Measurements from ENCODE around the gene MCC. TPM values are rescaled to one million over a fixed set of nuclear protein-coding genes. Genes with fewer than 3 reads are reported as not detected.
A peak's percentile ranks its signal among the peaks of the same experiment; 100 is the strongest.

The MCC gene
- total and polyA plus RNA-seq, 4 donors: 9.0 to 47.3 (median 14.7) TPM

GRCh38 chr5:113162770-113163169 is 325.5 kb downstream of the MCC start:
- 49% methylated on average over 3 of the region's 3 CpGs for WGBS
- no peaks in the 10 kb centered on the region for H3K9me3 ChIP-seq (ENCODE audit: control insufficient read depth in 4 of 4, low read length in 3 of 4)
- no peaks in the 10 kb centered on the region for H3K27me3 ChIP-seq (ENCODE audit: control insufficient read depth in 4 of 4, insufficient read depth in 4 of 4, low read length in 3 of 4)
- no peak overlapping the region for H3K4me3 ChIP-seq (ENCODE audit: low read depth in 1 of 3, low read length in 3 of 3)
- H3K27ac ChIP-seq (ENCODE audit: low read depth in 1 of 2, low read length in 2 of 2): peak overlapping the region; percentile 14 to 58
- no peak for DNase-seq (ENCODE audit: low spot score)
- no peaks in the 10 kb centered on the region for H3K36me3 ChIP-seq (ENCODE audit: control insufficient read depth in 4 of 4, insufficient read depth in 3 of 4, low read depth in 1 of 4, low read length in 3 of 4)
- peak in 1 of 2 donors; percentile 15 for TF ChIP-seq HNF4A (conservative IDR thresholded peaks at IDR 0.05)
- peak in 1 of 2 donors; percentile 11 for TF ChIP-seq RXRA (IDR thresholded peaks at IDR 0.05)
- no peak for TF ChIP-seq RAD21 (IDR thresholded peaks at IDR 0.05)
- no peak for TF ChIP-seq SP1 (IDR thresholded peaks at IDR 0.05)
- TF ChIP-seq ATF3 (IDR thresholded peaks at IDR 0.05): no peak
- no peak for TF ChIP-seq FOXA1 (IDR thresholded peaks at IDR 0.05)
- no peak for TF ChIP-seq HNF4G (IDR thresholded peaks at IDR 0.05)
- no peak for TF ChIP-seq YY1 (IDR thresholded peaks at IDR 0.05)
- no peak overlapping the region for H3K9ac ChIP-seq (ENCODE audit: low read depth in 1 of 2, low read length in 2 of 2)
- peaks cover 3 to 24% (median 6%) of the 10 kb centered on the region in 4 donors for H3K4me1 ChIP-seq (ENCODE audit: control insufficient read depth in 4 of 4, insufficient read depth in 4 of 4, low read length in 3 of 4)

GRCh38 chr5:113162208-113162607 is 326.0 kb downstream of the MCC start:
- Histone ChIP-seq H3K27ac (ENCODE audit: low read depth in 1 of 2, low read length in 2 of 2) (peak overlapping the region; percentile 14 to 58), H3K27me3 (ENCODE audit: control insufficient read depth in 4 of 4, insufficient read depth in 4 of 4, low read length in 3 of 4) (no peaks in the 10 kb centered on the region), H3K36me3 (ENCODE audit: control insufficient read depth in 4 of 4, insufficient read depth in 3 of 4, low read depth in 1 of 4, low read length in 3 of 4) (no peaks in the 10 kb centered on the region), H3K4me1 (ENCODE audit: control insufficient read depth in 4 of 4, insufficient read depth in 4 of 4, low read length in 3 of 4) (peaks cover 3 to 24% (median 6%) of the 10 kb centered on the region in 4 donors), H3K9me3 (ENCODE audit: control insufficient read depth in 4 of 4, low read length in 3 of 4) (no peaks in the 10 kb centered on the region), H3K9ac (ENCODE audit: low read depth in 1 of 2, low read length in 2 of 2) (no peak overlapping the region), H3K4me3 (ENCODE audit: low read depth in 1 of 3, low read length in 3 of 3) (no peak overlapping the region)
- TF ChIP-seq FOXA1 (IDR thresholded peaks at IDR 0.05) (no peak), ATF3 (IDR thresholded peaks at IDR 0.05) (no peak), SP1 (IDR thresholded peaks at IDR 0.05) (no peak), REST (IDR thresholded peaks at IDR 0.05) (no peak), FOXA2 (IDR thresholded peaks at IDR 0.05) (no peak), MAX (IDR thresholded peaks at IDR 0.05) (no peak), HNF4A (conservative IDR thresholded peaks at IDR 0.05) (no peak), JUND (IDR thresholded peaks at IDR 0.05) (no peak)
- 73% methylated on average over 3 of the region's 3 CpGs for WGBS
- no peak for DNase-seq (ENCODE audit: low spot score)

- WGBS: 90% methylated on average over 6 of the region's 6 CpGs
- H3K27ac ChIP-seq (ENCODE audit: low read depth in 1 of 2, low read length in 2 of 2): no peak overlapping the region
- H3K4me1 ChIP-seq (ENCODE audit: control insufficient read depth in 4 of 4, insufficient read depth in 4 of 4, low read length in 3 of 4): peaks cover 3 to 21% (median 5%) of the 10 kb centered on the region in 4 donors
- TF ChIP-seq JUND (IDR thresholded peaks at IDR 0.05) (no peak), RXRA (IDR thresholded peaks at IDR 0.05) (no peak), HNF4A (conservative IDR thresholded peaks at IDR 0.05) (no peak), EGR1 (IDR thresholded peaks at IDR 0.05; ENCODE audit: low read depth in 2 of 2) (no peak), CTCF (IDR thresholded peaks at IDR 0.05; ENCODE audit: low read depth, low read length, missing input control) (no peak), YY1 (IDR thresholded peaks at IDR 0.05) (no peak), SP1 (IDR thresholded peaks at IDR 0.05) (no peak), FOXA2 (IDR thresholded peaks at IDR 0.05) (no peak), ZBTB33 (IDR thresholded peaks at IDR 0.05) (no peak), GABPA (IDR thresholded peaks at IDR 0.05 in 1 of 2, conservative IDR thresholded peaks at IDR 0.05 in 1 of 2) (no peak), ATF3 (IDR thresholded peaks at IDR 0.05) (no peak), RAD21 (IDR thresholded peaks at IDR 0.05) (no peak), TAF1 (conservative IDR thresholded peaks at IDR 0.05) (no peak)
Observed at GRCh38 chr5:113161806-113162205, 326.4 kb downstream of the MCC start.

More at GRCh38 chr5:113161806-113162205, 326.4 kb downstream of the MCC start:
- H3K9ac ChIP-seq (ENCODE audit: low read depth in 1 of 2, low read length in 2 of 2): no peak overlapping the region
- DNase-seq (ENCODE audit: low spot score): no peak
- peaks cover 0 to 2% (median 0%) of the 10 kb centered on the region in 4 donors for H3K36me3 ChIP-seq (ENCODE audit: control insufficient read depth in 4 of 4, insufficient read depth in 3 of 4, low read depth in 1 of 4, low read length in 3 of 4)
- H3K4me3 ChIP-seq (ENCODE audit: low read depth in 1 of 3, low read length in 3 of 3): no peak overlapping the region
- no peaks in the 10 kb centered on the region for H3K27me3 ChIP-seq (ENCODE audit: control insufficient read depth in 4 of 4, insufficient read depth in 4 of 4, low read length in 3 of 4)
- no peaks in the 10 kb centered on the region for H3K9me3 ChIP-seq (ENCODE audit: control insufficient read depth in 4 of 4, low read length in 3 of 4)

Data from liver (tissue), 9 donors.